SK-N-SH treated with all-trans-retinoic acid at 6 μM for 48 hours (cell line): Measurements from ENCODE around the gene PRMT9.

Experiments used
- ATAC-seq: fragments of 200-7000 bp; cut with Tn5 transposase; 3 replicates; pipeline ENCODE4 v1.9.1; 2020; ENCODE audit warnings: mild to moderate bottlenecking, moderate library complexity
- ARNTL ChIP-seq: fragments of 450-650 bp; formaldehyde crosslinking; IDR thresholded peaks from 2 replicates; pipeline ENCODE4 v1.5.0; 2020; ENCODE audit warnings: low read depth, mild to moderate bottlenecking, moderate library complexity, borderline replicate concordance
- BACH2 ChIP-seq: fragments of 250-450 bp; sonication (Bioruptor Pico); IDR thresholded peaks from 2 replicates; pipeline ENCODE4 v1.9.0; 2021; ENCODE audit warnings: mild to moderate bottlenecking, borderline replicate concordance
- CSDC2 ChIP-seq: fragments of 250-450 bp; sonication (Bioruptor Pico); IDR thresholded peaks from 2 replicates; pipeline ENCODE4 v1.5.0; 2020; ENCODE audit warnings: mild to moderate bottlenecking, moderate library complexity
- ESRRG ChIP-seq: fragments of 250-450 bp; sonication (Bioruptor Pico); IDR thresholded peaks from 2 replicates; pipeline ENCODE4 v1.6.1; 2021; ENCODE audit warnings: mild to moderate bottlenecking
- GLIS3 ChIP-seq: fragments of 250-450 bp; sonication (Bioruptor Pico); IDR thresholded peaks from 2 replicates; pipeline ENCODE4 v1.5.0; 2020; ENCODE audit warnings: mild to moderate bottlenecking, moderate library complexity
- ISL1 ChIP-seq: fragments of 250-450 bp; sonication (Bioruptor Pico); IDR thresholded peaks from 2 replicates; pipeline ENCODE4 v2.1.2; 2022; ENCODE audit warnings: mild to moderate bottlenecking, moderate library complexity
- OSR1 ChIP-seq: fragments of 250-450 bp; sonication (Bioruptor Pico); IDR thresholded peaks from 2 replicates; pipeline ENCODE4 v1.8.0; 2022; ENCODE audit warnings: moderate library complexity, mild to moderate bottlenecking, inconsistent platforms
- PPARA ChIP-seq: fragments of 250-450 bp; sonication (Bioruptor Pico); IDR thresholded peaks from 2 replicates; pipeline ENCODE4 v1.5.0; 2020; ENCODE audit warnings: mild to moderate bottlenecking, borderline replicate concordance
- RARB ChIP-seq: fragments of 250-450 bp; sonication (Bioruptor Pico); IDR thresholded peaks from 2 replicates; pipeline ENCODE4 v1.8.0; 2021; ENCODE audit warnings: mild to moderate bottlenecking, moderate library complexity
- SNAI2 ChIP-seq: fragments of 250-450 bp; sonication (Bioruptor Pico); IDR thresholded peaks from 2 replicates; pipeline ENCODE4 v1.5.0; 2020; ENCODE audit warnings: mild to moderate bottlenecking, moderate library complexity
- TCF4 ChIP-seq: fragments of 250-450 bp; sonication (Bioruptor Pico); IDR thresholded peaks from 2 replicates; pipeline ENCODE4 v1.8.0; 2021; ENCODE audit warnings: mild to moderate bottlenecking, moderate library complexity, borderline replicate concordance
- TOX ChIP-seq: fragments of 250-450 bp; sonication (Bioruptor Pico); IDR thresholded peaks from 2 replicates; pipeline ENCODE4 v1.8.0; 2021; ENCODE audit warnings: mild to moderate bottlenecking, moderate library complexity, borderline replicate concordance
- ZC3H10 ChIP-seq: fragments of 250-450 bp; sonication (Bioruptor Pico); IDR thresholded peaks from 2 replicates; pipeline ENCODE4 v1.5.1; 2021; ENCODE audit warnings: mild to moderate bottlenecking, moderate library complexity
- ZFP30 ChIP-seq: fragments of 450-650 bp; formaldehyde crosslinking; IDR thresholded peaks from 2 replicates; pipeline ENCODE4 v1.5.0; 2022; ENCODE audit warnings: mild to moderate bottlenecking, moderate library complexity
- ZNF565 ChIP-seq: fragments of 450-650 bp; formaldehyde crosslinking; conservative IDR thresholded peaks from 2 replicates; pipeline ENCODE4 v1.5.0; 2020; ENCODE audit warnings: low read depth, mild to moderate bottlenecking, moderate library complexity
- ZNF70 ChIP-seq: fragments of 450-650 bp; formaldehyde crosslinking; IDR thresholded peaks from 2 replicates; pipeline ENCODE4 v1.5.0; 2020; ENCODE audit warnings: mild to moderate bottlenecking, moderate library complexity
- ZNF8 ChIP-seq: fragments of 450-650 bp; formaldehyde crosslinking; IDR thresholded peaks from 2 replicates; pipeline ENCODE4 v1.5.0; 2020; ENCODE audit warnings: mild to moderate bottlenecking, moderate library complexity
- TF ChIP-seq, protein P1 (sequence below): fragments of 250-450 bp; sonication (Bioruptor Pico); IDR thresholded peaks from 2 replicates; pipeline ENCODE4 v1.5.0; 2020; ENCODE audit warnings: mild to moderate bottlenecking, moderate library complexity
- TF ChIP-seq, protein P2 (sequence below): fragments of 250-450 bp; sonication (Bioruptor Pico); IDR thresholded peaks from 2 replicates; pipeline ENCODE4 v1.8.0; 2020; ENCODE audit warnings: mild to moderate bottlenecking, moderate library complexity, borderline replicate concordance
- TF ChIP-seq, protein P3 (sequence below): fragments of 250-450 bp; sonication (Bioruptor Pico); IDR thresholded peaks from 2 replicates; pipeline ENCODE4 v1.5.1; 2020; ENCODE audit warnings: low read depth, mild to moderate bottlenecking, moderate library complexity
- TF ChIP-seq, protein P4 (sequence below): fragments of 250-450 bp; sonication (Bioruptor Pico); IDR thresholded peaks from 2 replicates; pipeline ENCODE4 v1.5.1; 2021; ENCODE audit warnings: mild to moderate bottlenecking, moderate library complexity
- TF ChIP-seq, protein P5 (sequence below): fragments of 250-450 bp; sonication (Bioruptor Pico); IDR thresholded peaks from 2 replicates; pipeline ENCODE4 v1.8.0; 2021; ENCODE audit warnings: low read depth, mild to moderate bottlenecking, moderate library complexity, borderline replicate concordance

PRMT9 gene

DNA sequence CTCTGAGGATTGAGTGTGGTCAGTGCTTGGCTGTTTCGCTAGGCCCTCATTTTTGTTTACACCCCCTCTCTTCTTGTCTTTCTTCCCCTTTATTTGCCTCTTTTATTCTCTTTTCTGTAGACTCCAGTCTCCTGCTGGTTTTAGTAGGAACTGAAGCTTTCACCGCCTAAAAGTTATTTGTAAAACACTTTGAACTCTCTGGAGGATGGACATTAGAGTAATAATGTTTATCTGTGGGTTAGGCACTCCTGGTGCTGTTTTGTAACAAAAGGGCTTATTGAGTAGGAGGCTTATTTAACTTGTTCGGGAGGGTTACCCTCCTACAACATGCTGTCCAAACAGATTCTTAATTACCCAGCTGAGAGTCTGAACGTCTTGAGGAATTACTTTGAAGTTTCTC lies 46.4 kb upstream of the PRMT9 start:
- TF ChIP-seq ZFP30 (CRISPR knock-in tag) (no peak), CSDC2 (CRISPR knock-in tag) (no peak), ESRRG (CRISPR knock-in tag) (no peak), BACH2 (CRISPR knock-in tag) (no peak), SNAI2 (CRISPR knock-in tag) (no peak)
- no peak for ATAC-seq

DNA sequence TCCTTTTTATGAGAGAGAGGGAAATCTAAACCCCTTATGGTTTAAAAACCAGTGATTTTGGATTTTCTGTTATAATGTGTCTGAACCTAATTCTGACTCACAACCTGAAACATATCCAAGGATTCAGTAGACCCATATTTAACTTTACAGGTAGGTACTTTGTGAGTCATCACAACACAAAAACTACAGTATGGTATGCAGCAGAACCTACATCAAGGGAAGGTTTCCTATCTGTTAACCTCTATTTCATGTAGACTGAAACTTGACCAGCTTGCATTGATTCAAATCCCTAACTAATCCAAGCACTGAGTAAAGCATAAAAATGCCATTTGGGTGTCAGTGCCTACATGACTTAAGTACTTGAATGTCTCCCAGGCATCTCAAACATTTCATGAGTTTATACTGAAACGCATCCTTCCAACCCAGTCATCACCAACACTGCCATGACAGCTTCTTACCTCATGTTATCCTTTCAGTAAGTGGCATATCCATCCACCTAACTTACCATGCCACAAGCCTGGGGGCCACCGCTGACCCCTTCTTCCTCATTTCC lies 43.6 kb upstream of the PRMT9 start:
- TF ChIP-seq TCF4 (CRISPR knock-in tag) (no peak), ZNF565 (CRISPR knock-in tag) (no peak), ZC3H10 (CRISPR knock-in tag) (no peak), OSR1 (CRISPR knock-in tag) (no peak), SNAI2 (CRISPR knock-in tag) (no peak), ZFP30 (CRISPR knock-in tag) (no peak), BACH2 (CRISPR knock-in tag) (no peak), PPARA (CRISPR knock-in tag) (no peak), GLIS3 (no peak)
- TF ChIP-seq, all 23 proteins: peak for 0
- ATAC-seq: no peak

DNA sequence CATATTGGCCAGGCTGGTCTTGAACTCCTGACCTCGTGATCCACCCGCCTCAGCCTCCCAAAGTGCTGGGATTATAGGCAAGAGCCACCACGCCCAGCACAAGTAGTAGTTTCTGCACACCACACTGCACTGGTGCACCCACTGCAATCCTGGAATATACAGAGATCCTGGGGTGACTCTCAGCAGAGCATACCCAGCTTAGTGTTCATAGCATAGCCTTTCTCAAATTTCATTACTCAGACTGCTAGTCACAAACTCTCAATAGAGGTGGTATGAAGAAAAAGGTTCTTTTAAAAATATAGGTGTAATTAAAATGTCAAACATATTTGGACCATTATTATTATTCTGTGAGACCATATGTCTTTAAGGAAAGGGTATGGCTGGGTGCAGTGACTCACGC lies 41.7 kb upstream of the PRMT9 start:
- ATAC-seq: peak; percentile 59; the same call in 2 of the 3 replicates
- TF ChIP-seq CSDC2 (CRISPR knock-in tag): no peak
- no peak for TF ChIP-seq ZNF565 (CRISPR knock-in tag)
- TF ChIP-seq, protein P1, sequence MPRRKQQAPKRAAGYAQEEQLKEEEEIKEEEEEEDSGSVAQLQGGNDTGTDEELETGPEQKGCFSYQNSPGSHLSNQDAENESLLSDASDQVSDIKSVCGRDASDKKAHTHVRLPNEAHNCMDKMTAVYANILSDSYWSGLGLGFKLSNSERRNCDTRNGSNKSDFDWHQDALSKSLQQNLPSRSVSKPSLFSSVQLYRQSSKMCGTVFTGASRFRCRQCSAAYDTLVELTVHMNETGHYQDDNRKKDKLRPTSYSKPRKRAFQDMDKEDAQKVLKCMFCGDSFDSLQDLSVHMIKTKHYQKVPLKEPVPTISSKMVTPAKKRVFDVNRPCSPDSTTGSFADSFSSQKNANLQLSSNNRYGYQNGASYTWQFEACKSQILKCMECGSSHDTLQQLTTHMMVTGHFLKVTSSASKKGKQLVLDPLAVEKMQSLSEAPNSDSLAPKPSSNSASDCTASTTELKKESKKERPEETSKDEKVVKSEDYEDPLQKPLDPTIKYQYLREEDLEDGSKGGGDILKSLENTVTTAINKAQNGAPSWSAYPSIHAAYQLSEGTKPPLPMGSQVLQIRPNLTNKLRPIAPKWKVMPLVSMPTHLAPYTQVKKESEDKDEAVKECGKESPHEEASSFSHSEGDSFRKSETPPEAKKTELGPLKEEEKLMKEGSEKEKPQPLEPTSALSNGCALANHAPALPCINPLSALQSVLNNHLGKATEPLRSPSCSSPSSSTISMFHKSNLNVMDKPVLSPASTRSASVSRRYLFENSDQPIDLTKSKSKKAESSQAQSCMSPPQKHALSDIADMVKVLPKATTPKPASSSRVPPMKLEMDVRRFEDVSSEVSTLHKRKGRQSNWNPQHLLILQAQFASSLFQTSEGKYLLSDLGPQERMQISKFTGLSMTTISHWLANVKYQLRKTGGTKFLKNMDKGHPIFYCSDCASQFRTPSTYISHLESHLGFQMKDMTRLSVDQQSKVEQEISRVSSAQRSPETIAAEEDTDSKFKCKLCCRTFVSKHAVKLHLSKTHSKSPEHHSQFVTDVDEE (CRISPR knock-in tag): no peak
- TF ChIP-seq, protein P2, sequence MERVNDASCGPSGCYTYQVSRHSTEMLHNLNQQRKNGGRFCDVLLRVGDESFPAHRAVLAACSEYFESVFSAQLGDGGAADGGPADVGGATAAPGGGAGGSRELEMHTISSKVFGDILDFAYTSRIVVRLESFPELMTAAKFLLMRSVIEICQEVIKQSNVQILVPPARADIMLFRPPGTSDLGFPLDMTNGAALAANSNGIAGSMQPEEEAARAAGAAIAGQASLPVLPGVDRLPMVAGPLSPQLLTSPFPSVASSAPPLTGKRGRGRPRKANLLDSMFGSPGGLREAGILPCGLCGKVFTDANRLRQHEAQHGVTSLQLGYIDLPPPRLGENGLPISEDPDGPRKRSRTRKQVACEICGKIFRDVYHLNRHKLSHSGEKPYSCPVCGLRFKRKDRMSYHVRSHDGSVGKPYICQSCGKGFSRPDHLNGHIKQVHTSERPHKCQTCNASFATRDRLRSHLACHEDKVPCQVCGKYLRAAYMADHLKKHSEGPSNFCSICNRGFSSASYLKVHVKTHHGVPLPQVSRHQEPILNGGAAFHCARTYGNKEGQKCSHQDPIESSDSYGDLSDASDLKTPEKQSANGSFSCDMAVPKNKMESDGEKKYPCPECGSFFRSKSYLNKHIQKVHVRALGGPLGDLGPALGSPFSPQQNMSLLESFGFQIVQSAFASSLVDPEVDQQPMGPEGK (CRISPR knock-in tag): no peak
- TF ChIP-seq OSR1 (CRISPR knock-in tag): no peak
- TF ChIP-seq GLIS3: no peak
- TF ChIP-seq, protein P3, sequence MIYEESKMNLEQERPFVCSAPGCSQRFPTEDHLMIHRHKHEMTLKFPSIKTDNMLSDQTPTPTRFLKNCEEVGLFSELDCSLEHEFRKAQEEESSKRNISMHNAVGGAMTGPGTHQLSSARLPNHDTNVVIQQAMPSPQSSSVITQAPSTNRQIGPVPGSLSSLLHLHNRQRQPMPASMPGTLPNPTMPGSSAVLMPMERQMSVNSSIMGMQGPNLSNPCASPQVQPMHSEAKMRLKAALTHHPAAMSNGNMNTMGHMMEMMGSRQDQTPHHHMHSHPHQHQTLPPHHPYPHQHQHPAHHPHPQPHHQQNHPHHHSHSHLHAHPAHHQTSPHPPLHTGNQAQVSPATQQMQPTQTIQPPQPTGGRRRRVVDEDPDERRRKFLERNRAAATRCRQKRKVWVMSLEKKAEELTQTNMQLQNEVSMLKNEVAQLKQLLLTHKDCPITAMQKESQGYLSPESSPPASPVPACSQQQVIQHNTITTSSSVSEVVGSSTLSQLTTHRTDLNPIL (CRISPR knock-in tag): no peak
- TF ChIP-seq, protein P4, sequence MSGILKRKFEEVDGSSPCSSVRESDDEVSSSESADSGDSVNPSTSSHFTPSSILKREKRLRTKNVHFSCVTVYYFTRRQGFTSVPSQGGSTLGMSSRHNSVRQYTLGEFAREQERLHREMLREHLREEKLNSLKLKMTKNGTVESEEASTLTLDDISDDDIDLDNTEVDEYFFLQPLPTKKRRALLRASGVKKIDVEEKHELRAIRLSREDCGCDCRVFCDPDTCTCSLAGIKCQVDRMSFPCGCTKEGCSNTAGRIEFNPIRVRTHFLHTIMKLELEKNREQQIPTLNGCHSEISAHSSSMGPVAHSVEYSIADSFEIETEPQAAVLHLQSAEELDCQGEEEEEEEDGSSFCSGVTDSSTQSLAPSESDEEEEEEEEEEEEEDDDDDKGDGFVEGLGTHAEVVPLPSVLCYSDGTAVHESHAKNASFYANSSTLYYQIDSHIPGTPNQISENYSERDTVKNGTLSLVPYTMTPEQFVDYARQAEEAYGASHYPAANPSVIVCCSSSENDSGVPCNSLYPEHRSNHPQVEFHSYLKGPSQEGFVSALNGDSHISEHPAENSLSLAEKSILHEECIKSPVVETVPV (CRISPR knock-in tag): no peak
- TF ChIP-seq ZNF70 (CRISPR knock-in tag): no peak
- no peak for TF ChIP-seq ARNTL (CRISPR knock-in tag)
- TF ChIP-seq PPARA (CRISPR knock-in tag): no peak
- TF ChIP-seq, protein P5, sequence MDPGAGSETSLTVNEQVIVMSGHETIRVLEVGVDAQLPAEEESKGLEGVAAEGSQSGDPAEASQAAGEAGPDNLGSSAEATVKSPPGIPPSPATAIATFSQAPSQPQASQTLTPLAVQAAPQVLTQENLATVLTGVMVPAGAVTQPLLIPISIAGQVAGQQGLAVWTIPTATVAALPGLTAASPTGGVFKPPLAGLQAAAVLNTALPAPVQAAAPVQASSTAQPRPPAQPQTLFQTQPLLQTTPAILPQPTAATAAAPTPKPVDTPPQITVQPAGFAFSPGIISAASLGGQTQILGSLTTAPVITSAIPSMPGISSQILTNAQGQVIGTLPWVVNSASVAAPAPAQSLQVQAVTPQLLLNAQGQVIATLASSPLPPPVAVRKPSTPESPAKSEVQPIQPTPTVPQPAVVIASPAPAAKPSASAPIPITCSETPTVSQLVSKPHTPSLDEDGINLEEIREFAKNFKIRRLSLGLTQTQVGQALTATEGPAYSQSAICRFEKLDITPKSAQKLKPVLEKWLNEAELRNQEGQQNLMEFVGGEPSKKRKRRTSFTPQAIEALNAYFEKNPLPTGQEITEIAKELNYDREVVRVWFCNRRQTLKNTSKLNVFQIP (CRISPR knock-in tag): no peak
- TF ChIP-seq TOX: no peak
- no peak for TF ChIP-seq ZC3H10 (CRISPR knock-in tag)
- no peak for TF ChIP-seq ISL1 (CRISPR knock-in tag)
- no peak for TF ChIP-seq TCF4 (CRISPR knock-in tag)
- no peak for TF ChIP-seq BACH2 (CRISPR knock-in tag)
- TF ChIP-seq ZNF8 (CRISPR knock-in tag): no peak
- no peak for TF ChIP-seq RARB (CRISPR knock-in tag)
- no peak for TF ChIP-seq SNAI2 (CRISPR knock-in tag)
